GM21723 (cell line): ENCODE measurements around the gene OR8D1.

Source experiments
- ATAC-seq: cut with Tn5 transposase; IDR thresholded peaks from one replicate; pipeline ENCODE4 v1.9.1; 2021; ENCODE audit warnings: mild to moderate bottlenecking, moderate library complexity; ENCODE audit not compliant: unreplicated experiment

OR8D1 gene

DNA sequence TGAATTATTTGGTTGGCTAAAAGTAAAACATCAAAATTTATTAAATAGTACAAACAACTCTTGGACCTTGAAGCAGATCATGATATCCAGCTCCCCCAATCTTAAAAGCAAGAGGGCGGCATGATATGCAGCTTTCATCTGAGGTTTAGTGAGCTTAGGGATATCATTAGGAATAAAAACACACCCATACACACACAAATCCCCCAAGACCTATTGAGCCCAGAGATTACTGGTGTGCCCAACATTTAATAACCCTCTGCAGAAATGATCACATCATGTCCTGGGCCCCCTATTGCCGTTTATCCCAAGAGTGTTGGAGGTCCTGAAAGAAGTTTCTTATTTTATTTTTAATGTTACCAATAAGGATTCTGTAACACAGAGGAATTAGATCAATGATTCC is at the start of gene OR8D1:
OR8D1 (minus strand) TSS at position 101 of the 400 bp plus-strand sequence. CDS start 3,183 bp downstream, outside the sequence.
- no peak for ATAC-seq

DNA sequence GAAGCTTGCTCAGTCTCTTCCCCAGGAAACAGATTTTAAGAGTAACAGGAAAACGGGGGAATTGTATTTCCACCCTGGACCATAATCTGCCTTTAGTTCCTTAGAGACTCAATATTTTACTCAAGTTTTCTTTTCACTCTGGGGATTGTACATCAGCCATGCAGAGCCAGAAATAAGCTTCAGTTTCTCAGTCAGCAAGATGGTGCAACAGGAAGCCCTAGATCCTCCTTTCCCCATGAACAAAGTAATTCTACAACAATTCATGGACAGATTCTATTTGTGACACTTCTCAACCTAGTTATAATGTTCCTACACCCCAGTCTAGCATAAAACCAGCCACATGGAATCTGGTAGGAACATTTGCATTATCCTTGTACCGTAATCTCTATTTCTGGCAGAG is 45.8 kb upstream of the OR8D1 start:
- no peak for ATAC-seq

DNA sequence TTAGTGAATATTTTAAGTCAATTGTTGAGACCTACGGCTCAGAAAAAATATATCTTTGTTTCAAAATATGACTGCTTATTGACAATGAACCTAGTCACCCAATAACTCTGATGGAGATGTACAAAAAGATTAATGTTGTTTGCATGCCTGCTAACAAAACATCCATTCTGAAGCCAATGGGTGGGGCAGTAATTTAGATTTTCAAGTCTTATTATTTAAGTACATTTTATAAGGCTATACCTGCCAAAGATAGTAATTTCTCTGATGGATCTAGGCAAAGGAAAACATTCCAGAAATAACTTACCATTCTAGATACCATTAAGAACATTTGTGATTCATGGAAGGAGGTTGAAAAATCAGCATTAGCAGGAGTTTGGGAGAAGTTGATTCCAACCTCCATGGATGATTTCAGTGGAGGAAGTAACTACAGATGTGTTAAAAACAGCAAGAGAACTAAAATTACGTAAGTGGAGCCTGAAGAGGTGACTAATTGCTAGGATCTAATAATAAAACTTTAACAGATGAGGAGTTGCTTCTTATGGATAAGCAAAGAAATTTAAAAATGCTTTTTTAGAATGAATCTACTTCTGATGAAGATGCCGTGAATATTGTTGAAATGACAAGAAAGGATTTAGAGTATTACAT is 32.7 kb upstream of the OR8D1 start:
- ATAC-seq = no peak

DNA sequence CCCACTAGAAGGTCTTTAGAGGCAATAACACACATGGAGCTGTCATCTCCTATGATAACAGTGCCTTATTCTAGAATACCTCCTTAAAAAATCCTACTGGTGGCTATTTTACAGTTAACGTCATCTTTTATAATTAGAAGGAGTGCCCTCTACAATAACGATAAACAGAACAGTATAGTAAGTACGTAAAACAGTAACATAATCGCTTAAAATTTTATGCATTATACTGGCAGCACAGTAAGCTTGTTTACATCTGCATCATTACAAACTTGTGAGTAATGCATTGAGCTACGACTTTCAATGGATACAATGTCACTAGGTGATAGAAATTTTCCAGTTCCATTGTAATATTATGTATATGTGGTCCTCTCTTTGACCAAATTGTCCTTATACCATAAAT is 30.6 kb upstream of the OR8D1 start:
- no peak for ATAC-seq

DNA sequence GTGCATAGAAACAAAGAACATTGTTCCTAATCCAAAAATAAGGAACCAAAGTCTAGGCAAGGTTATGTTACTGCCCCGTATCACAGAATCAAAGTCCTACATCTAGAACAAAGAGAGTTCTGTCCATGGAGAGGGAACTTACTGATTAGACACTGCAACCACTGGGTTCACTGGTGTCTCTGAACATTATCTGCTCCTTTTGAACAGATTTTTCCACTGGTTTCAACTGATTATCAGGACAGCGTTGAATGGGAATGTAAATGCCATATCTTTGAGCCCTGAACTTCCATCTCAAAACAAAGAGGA is 26.3 kb upstream of the OR8D1 start:
- ATAC-seq = no peak

DNA sequence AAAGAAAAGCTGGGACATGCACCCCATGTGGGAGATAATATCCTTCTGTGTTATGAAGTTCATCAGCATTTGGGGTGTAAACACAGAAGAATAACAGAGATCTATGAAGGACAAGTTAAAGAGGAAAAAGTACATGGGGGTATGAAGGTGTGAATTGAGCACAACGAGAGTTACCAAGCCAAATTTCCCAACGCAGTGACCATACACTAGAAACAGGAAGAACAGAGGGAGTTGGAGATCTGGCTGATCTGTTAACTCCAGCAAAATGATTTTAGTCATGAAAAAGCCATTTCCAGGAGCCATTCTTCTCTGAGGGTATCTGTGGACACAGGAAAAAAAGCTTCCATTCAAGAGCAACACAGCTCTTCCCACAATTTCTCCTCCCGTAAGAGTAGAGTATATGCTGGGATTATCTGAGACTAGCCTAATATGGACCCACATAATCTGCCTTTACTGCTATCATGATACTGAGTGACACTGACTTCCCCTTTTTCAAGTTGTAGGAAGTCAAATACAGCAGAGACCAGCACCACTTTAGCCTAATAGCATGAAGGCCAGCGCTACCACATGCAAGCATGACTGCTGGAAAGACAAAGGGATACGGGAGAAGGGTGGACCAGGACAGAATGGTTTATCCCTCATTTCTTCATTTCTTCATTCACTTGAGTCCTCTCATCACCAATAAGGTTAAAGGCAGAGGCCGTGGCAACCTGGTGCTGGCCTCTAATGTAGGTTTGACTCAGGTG is 25.8 kb upstream of the OR8D1 start:
- no peak for ATAC-seq

DNA sequence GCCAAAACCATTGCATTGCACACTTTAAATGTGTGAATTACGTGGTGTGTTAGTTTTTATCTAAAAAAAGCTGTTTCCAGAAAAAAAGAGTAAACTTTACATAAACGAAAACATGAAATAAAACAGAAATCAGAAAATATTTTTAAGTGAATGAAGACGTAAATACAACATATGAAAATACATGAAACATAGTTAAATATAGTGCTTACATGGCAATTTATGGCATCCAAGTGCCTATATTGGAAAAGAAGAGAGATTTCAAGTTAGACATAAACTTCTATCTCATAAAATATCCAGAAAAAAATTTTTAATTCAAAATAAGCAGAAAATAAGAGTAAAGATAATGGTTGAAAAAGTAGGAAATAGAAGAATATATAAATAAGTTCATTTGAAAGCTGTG is 18.1 kb upstream of the OR8D1 start:
- no peak for ATAC-seq

DNA sequence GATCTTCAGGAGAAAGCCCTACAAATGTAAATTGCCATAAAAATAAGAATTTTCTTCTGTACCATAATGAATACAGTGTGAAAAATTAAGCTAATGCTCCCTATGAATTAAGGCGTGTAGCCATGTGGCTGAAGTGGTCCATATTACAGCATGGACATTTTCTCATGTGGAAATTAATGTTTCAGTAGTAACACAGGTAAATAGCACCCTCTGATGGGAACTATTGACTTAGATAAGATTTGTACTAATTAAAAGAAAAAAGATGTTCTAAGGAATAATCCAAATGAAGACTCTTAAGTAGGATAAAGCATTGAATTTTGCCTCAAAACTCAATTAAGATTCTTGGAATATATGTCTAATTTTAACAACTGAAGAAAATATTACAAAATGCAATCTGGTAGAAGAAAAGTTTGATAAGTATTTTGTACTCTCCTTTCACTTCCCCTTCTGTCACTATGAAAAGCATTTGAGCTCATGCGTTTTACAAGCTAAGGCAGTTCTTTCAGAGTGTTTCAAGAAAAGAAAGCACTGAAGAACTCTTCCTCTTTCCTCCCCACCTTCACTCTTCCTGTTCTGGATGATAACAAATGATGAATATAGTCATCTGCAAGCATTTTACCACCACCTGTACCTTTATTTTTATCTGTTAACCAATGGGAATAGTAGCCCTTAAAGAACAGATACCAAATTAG is 16.2 kb upstream of the OR8D1 start:
- peak; percentile 95 for ATAC-seq

DNA sequence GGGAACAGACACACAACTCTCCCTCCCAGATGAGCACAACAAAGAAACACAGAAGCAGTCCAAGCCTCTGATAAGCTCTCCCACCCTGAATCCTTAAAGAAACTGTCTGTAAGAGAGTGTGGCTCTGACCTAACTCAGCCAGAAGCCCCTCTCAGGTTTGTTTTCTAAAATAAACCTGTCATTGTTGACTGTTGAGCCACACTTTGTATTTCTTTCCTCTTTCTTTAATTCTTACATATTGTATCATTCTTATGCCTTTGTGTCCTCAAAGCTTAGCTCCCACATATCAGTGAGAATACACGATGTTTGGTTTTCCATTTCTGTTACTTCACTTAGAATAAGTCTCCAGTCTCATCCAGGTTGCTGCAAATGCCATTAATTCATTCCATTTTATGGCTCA is 14.0 kb upstream of the OR8D1 start:
- no peak for ATAC-seq

DNA sequence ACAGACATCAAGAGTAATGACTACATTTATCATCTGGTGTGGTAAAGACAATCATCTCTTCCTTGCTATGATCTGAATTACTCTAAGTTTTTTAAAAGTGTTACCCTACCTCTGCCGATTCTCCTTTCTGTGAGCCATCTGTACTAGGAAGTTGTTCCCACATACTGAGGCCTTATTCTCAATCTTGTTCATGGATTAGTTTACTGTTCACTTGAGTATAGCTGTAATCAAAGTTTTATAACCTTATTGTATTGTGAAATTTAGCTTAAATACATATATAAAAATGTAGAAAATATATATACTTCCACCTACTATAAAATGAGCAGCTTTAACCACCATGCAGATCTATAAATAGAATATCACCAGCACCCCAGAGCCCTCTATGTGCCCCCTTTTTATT is 8.6 kb upstream of the OR8D1 start:
- no peak for ATAC-seq

DNA sequence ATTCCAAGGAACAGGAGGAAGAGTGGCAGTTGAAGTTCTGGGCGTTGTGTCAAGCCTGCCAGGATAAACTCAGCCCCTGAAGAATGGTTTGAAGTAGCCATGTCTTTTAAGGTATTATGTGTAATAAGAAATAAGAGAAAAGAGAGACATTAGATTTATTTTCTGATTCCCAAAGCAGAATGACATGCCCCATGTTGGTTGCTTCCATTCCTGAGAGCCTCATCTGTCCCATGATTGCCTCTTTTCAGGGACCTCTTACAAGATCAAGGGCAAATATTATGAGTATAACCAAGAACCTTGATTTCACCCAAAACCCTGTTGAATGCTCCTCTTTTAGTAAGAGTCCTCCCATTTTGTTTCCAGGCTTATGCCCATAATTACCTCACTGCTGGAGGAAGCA is 6.3 kb upstream of the OR8D1 start, which contains the start of gene OR8D2:
OR8D2 (minus strand) TSS at position 101 of the 400 bp plus-strand sequence; CDS start at position 101, 0 bp downstream.
- no peak for ATAC-seq

DNA sequence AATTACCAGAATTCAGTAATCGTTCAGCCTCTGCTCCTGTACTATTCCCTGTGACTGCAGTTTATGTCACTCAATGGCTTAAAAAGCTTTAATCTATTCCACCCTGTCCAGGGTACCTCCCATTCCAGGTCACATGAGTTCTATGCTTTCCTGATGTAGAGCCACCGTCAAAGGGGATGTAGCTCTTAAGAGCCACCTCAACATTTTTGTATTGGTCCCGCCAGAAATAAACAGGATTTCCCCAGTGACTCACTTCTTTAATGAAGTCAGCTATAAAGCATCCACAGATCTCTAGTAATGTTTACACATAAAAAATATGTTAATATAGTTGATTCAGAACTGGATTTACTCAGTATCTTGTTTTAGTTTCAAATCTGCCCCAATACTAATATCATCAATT is 1.3 kb upstream of the OR8D1 start:
- ATAC-seq = no peak

DNA sequence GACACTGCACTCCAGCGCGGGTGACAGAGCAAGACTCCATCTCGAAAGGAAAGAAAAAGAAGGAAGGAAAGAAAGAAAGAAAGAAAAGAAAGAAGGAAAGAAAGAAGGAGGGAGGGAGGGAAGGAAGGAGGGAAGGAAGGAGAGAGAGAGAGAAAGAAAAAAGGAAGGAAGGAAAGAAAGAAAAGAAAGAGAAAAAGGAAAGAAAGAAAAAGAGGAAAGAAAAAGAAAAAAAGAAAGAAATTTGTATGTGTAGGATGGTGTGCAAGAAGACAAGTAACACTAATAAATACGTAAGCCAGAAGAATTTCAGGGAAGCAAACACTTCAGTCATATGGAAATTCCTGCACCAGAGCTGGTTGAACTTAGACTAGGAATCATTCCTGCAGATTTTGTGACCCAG is 618 bp downstream of the OR8D1 start:
- no peak for ATAC-seq

DNA sequence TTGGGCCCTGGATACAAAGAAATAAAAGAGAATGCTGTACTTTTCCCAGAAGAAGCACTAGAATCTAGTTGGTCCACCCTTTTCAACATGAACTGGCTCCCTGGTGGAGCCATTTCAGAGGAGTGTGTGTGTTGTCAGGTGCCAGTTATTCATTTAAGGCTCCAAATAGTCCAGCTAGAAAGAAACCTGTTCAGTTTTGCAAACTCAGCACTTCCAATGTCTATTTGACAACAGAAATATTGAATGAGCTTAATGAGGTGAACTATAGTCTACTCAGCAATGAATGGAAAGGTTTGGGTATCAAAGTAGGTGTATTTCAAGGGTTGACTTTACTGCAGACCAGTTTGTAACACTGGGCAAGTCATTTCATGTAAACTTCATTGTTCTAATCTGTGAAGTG is 2.1 kb downstream of the OR8D1 start:
- ATAC-seq = no peak

DNA sequence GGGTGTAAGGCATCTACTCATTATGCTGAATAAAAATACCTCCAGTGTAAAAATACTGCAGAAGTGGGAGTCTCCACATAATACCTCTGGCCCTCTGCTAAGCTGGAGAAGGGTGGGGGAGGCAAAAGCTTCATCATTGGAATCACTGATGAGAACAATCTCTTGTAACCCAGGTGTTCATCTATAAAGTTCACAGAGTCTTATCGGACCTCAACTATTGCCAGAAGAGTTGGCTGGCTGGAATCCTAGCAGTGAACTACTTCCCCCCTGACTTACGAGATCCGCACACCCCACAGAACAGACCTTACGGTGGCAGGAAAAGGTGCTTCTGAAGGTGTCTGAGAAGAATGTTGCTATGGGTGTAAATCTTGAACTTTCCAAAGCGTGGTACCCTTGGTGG is 2.5 kb downstream of the OR8D1 start:
- ATAC-seq = no peak

DNA sequence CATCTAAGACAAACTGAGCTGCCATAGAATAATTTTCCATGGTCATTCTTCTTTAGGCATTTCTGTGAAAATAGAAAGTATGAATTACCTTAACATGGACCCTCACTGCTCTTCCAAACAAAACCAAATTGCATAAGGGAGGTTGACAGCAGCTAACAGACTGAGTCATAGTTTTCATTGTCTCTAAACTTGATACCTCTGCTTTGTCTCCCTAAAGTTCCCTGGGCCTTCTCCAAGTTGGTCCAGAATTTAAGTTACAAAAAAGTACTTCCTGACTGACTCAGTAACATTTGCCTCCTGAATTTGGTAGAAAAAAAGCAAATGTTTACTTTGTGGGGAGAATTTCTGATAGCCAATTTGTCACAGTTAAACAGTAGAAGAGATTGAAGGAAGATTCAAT is 3.0 kb downstream of the OR8D1 start:
- ATAC-seq = no peak

DNA sequence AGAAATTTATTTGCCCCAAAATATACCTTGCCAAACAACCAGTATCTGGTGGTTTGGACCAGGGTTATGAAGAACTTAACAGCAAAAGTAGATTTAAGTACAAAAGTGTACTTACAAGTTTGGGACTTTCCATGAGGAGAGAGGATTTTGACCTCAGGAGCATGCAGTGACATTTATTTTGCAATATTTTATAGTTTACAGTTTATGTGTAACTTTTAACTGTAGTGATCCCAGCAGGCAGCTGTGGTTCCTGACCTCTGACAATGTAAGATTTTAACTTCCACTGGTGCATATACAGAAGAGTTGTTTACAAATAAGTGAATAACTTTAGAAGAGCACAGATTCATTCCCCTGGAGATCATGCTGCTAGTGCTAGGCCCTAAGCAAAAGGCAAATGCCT is 6.7 kb downstream of the OR8D1 start:
- no peak for ATAC-seq

DNA sequence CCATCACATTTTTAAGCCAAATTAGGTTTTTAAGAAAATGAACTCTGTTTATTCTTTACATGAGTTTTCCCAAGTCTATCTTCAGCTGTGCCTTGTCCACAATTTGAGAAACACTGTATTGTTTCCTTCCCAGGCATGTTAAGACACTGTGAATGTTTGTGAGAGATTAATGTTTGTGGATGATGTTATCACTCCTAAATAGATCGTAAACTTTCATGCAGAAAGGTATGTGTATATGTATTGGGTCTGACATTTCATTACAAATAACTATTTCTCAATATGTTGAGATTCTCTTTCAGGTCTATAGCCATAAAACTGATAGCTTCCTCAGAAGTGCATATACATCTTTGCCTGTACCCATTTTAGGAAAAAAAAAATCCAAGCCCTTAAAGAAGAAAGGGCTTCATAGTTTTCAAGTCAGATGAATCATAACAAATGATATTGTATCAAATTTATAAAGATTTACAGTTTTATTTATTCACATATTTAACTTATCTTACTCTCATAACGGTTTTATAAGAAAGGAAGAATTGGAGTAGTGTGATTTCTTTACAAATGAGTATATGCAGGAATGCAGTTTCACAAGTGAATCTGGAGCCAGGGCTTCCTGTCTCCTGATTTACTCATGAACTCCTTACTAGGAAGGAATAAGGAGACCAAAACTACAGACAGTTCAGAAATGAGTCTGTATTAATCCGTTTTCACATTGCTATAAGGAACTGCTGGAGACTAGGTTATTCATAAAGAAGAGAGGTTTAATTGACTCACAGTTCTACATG is 11.2 kb downstream of the OR8D1 start:
- ATAC-seq = no peak

DNA sequence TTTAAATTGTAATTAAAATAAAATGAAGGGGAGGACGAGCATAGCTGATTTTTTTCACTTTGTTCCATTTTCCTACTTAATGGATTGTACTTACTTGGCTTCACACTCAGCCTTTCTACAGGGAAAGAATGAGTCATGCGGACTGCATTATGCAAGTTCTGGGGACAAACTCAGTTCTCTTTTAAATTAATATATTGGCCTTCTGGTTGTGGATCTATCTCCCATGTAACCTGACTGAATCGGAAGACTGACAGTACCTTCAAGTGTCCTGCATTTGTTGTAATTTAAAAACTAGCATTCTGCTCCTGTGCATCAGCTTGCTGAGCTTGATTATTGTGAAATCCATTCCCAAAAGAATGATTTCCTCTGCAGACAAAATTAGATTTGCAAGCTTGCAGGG is 12.2 kb downstream of the OR8D1 start:
- no peak for ATAC-seq

DNA sequence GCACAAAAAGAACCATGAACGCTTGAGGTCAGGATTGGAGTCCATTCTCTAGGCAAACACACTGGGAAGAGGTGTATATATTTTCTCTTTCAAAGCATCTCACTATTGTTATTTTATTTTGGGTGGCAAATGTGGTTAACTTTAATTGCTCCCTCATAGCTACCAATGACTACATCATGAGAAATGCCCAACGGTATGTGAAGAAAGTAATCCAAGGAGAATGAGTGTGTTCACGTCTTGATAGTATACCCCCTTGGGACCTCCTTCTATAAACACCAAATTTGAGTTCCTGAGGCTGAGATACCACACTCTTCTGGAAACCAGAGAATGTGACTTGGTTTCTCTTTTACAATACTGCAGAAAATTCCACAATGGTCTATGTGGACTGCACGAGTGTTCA is 15.8 kb downstream of the OR8D1 start:
- ATAC-seq = no peak

DNA sequence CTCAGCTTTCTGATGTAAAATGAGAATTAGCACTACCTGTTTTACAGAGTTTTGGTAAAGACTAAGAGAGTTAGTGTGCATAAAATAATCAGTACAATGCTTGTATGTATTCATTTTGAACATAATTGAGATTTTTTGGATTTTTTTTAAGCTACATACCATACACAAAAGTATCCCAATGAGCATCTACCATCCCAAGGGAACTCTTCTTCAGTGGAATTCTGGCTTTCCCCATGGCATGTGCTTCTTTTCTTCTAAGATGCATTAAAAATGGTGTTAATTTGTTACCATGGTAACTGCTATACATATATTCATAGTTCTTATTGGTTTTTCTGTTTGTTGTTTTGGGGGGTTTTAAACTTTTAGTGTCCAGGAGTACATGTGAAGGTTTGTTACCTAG is 17.7 kb downstream of the OR8D1 start:
- no peak for ATAC-seq
